Erythroblast (primary cell): ENCODE data around the gene DOCK11.
"Not testable (repeated sequence)": the region's sequence is repeated elsewhere in the genome, so short reads cannot be mapped to it uniquely, and the experiment has no call there.

Experiments
- GATA1 ChIP-seq: IDR thresholded peaks from 2 replicates; pipeline ENCODE4 v1.6.1; 2011; ENCODE audit warnings: low read depth, mild to moderate bottlenecking, control low read depth, low read length, moderate library complexity
- POLR2A ChIP-seq: IDR thresholded peaks from 2 replicates; pipeline ENCODE4 v1.6.1; 2011; ENCODE audit warnings: mild to moderate bottlenecking, low read length

- not testable (repeated sequence) for TF ChIP-seq POLR2A, GATA1
Measured at GRCh38 chrX:118586206-118586605, 90.6 kb downstream of the DOCK11 start.
